GM21737 (cell line): ENCODE data around the gene PCSK6.

Experiments
- ATAC-seq: cut with Tn5 transposase; IDR thresholded peaks from one replicate; pipeline ENCODE4 v1.9.1; 2021; ENCODE audit warnings: mild to moderate bottlenecking, moderate library complexity; ENCODE audit not compliant: unreplicated experiment

The PCSK6 gene

GRCh38 chr15:101499863-101500713, 10.6 kb upstream of the PCSK6 start:
- ATAC-seq: peak; percentile 60

- ATAC-seq: no peak
Observed at GRCh38 chr15:101498717-101499480, 9.4 kb upstream of the PCSK6 start.

GRCh38 chr15:101498076-101498716, 8.7 kb upstream of the PCSK6 start:
- no peak for ATAC-seq

- no peak for ATAC-seq
Observed at GRCh38 chr15:101497484-101498034, 8.1 kb upstream of the PCSK6 start.

DNA sequence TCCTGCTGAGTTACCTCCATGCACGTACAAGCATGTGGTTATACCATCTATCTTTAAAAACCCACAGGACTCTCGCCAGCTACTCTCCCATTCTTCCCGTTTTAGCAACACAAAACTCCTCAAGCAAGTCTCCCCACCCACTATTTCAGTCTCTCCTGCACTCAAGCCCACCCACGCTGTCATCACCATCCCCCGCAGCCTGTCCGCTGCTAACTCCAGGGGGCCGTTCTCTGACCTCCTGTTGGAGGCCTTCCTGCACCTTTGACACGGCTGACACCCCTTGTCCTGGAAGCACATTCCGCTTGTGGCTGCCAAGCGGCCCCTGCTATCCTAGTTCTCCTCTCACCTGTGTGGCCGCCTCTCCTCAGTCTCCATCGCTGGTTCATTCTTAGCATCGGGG, 7.5 kb upstream of the PCSK6 start:
- no peak for ATAC-seq

GRCh38 chr15:101496198-101496986, 6.9 kb upstream of the PCSK6 start:
- no peak for ATAC-seq

DNA sequence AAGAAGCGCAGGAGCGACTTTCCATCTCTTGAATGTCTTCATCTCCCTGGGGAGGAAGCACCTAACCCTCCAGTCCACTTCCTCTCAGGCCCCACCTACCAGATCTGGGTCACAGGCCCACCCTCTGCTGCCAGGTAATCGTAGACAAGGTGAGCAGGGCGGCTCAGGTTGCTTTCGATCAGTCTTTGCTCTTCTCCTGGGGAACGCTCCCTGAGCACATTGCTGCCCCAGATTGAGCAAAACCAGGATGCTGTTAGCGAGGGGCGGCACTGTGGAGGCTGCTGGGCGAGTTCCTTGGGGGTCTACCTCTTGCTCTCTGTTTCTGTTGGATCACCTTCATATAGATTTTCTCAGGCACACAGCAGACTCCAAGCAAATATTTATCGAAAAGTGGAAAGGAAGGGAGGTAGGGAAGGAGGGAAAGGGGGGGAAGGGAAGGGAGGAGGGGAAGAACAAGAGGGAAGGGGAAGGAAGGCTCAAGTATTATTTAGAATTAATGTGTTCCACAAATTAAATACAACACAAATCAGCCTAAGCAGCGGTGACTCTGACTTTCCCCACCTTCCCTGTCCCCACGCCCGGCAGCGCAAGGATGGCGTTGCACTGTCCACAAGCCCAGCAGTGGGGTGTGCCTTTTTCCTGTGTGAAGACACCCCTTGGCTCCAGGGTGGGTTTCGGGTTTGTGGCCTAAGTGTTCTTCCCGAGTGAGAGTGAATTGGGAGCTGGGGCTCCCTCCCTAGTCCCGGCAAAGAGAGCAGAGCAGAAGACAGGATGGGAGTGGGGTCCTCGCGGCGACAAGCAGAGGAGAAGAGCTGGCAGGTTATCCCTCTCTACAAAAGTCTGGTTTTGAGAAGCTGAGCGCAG, 6.1 kb upstream of the PCSK6 start:
- no peak for ATAC-seq

GRCh38 chr15:101494251-101494796, 4.8 kb upstream of the PCSK6 start:
- no peak for ATAC-seq

DNA sequence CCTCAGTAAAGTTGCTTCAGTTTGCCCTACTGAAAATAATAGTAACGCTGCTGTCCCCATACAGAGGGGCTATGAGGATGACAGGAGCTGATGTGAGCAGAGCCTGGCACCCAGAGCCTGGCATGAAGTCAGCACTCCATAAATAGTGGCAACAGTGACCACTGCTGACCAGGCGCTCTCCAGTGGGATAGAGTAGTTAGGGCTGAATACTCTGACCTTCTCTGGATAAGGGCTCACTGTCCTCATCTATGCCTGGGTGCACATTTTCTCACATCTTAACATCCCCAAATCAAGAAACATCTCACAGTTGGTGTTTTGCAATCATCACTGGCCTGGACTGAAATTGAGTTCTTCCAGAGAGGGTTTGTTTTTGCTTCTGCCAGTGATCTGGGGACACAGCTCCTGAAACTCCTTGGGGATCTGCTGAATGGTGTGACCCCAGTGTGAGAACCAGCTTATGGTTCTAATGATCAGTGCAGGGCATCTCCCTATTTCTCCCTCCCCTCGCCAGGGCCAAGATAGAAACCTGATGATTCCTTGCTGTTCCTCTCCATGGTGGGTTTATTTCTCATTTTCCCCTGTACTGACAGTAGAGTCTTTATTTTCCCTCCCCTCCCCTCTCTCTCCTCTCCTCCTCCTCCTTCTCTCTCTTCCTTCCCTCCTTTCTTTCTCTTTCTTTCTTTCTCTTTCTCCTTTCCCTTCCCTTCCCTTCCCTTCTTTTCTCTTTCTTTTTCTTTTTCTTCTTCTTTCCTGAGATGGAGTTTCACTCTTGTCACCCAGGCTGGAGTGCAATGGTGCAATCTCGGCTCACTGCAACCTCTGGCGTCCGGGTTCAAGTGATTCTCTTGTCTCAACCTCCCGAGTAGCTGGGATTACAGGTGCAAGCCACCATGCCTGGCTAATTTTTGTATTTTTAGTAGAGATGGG, 3.5 kb upstream of the PCSK6 start:
- no peak for ATAC-seq

DNA sequence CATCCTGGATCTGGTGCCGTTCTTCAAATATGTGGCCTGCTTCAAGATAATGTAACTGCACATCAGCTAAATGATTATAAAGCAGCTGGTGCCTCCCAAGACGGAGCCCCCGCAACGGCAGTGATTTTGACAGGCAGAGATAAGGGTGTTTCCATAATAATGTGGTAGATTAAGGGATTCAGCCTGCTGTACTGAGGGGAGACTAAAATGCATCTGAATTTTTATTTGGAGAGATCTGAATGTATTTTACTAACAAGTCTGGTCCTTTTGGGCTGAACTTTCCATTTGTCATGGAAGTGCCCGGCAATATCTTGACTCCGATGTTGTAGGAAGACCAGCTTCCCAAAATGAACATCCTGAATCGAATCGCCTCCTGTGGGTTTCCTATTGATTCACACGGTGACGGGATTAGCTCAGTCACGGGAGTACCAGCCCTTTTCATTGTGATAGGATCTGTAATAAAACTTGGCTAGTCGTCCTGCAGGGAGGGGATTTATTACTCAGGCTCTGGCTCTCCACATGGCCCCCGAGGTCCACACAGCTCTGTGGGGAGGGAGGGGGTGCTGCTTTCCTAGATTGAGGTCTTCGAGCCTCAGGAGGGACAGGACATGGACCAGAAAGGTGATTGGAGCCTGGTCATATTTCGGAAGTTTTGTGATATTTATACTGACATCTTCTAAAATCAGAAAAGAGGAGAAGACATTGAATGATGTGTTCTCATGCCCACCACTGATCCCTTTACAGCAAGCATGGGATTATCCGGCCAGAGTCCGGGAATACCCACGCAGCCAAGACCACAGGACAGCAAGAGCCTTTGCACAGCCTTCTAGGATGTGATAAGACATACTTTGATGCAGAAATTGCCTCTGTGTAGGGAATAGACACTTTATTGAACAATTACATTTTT, 2.5 kb upstream of the PCSK6 start:
- no peak for ATAC-seq

- no peak for ATAC-seq
Observed at GRCh38 chr15:101490922-101491733, 1.6 kb upstream of the PCSK6 start.

DNA sequence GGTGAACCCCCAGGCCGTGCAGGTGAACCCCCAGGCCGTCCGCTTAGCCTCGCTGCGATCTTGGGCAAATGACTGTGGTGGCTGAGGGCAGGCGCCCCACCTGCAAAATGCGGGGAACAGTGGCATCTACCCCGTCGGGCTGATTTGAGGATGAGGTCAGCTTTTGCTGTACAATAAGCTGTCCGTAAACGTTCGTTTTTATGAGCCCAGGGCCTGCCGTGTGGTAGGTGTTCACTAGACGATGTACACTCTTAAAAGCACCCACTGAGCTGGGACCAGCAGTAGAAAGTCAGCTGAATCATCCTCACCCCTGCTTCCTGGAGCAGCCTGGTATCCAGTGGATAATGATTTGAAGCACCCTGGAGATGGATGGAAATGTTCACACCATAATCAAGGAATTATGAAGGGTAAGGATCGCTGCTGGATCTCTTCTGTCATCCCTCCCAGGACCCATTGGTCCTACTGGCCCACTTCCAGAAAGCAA, 943 bp upstream of the PCSK6 start:
- no peak for ATAC-seq

DNA sequence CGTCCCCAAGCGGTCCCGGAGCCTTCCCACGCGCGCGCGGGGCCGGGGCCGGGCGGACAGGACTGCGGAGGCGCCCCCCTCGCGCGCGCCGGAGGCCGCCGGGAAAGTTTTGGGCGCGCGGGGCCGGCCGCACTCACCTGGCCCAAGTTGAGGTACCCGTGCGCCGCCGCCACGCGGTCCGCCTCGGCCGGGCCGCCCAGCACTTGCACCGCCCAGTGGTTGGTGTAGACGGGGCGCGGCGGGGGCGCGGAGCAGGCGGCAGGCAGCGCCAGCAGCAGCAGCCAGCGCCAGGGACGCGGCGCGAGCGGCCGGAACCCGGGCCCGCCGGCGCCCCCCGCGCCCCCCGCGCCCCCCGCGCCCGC, 289 bp downstream of the PCSK6 start:
- ATAC-seq: no peak

GRCh38 chr15:101488300-101489164, 975 bp downstream of the PCSK6 start:
- ATAC-seq: no peak

DNA sequence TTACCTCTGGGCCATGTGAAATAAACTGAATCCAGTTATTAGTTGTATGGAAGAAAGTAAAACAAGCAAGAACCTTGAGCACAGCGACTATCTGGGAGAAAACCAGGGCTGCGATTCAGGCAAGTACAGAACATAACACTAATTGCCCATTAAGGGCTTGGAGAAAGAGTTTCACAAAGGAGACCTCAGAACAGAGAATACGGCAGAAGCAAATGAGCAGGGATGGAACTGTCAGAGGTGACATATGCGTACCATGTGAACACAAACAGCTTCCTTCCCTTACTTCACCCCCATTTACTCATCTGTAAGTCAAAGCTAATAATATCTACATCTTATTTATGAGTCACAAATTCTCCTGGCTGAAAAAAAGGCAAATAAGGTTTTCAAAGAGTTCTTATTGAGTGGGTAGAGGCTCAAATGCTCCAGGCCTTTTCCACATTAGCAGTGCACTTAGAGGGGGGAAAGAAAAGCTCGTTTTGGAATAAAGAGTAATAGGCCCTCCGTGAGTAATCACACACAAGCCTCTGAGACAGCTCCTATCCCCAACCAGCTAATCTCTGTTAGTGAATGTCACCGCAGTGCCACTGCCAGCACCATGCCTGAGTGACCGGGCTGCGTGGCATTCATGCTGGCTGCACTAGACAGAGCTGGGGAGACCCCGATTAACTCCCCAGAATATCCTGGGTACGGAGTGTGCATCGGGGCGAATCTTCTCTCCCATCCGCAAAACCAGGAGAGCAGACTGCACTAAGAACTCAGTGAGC, 2.6 kb downstream of the PCSK6 start:
- no peak for ATAC-seq
